Measurements from ENCODE around the gene DRC1. TPM values are rescaled to one million over a fixed set of nuclear protein-coding genes. Genes with fewer than 3 reads are reported as not detected.

The DRC1 gene
- total and polyA plus RNA-seq, 2 of the 13 experiments (the other 11 are each of a cell fraction or from before 2014, with no cell fraction given) = 0.07 TPM; not detected in 1

GRCh38 chr2:26475037-26475436, 73.3 kb downstream of the DRC1 start (continued):
- no peak for TF ChIP-seq ZBTB37 (CRISPR knock-in tag; IDR thresholded peaks at IDR 0.05)
- TF ChIP-seq THAP11 (CRISPR knock-in tag; IDR thresholded peaks at IDR 0.05) = no peak

- Histone ChIP-seq H2AFZ (ENCODE audit: low read length) (no peak overlapping the region), H3K9ac (ENCODE audit: insufficient read depth, low read depth, low read length) (no peak overlapping the region), H4K20me1 (ENCODE audit: insufficient read depth, low read length) (no peaks in the 10 kb centered on the region), H3K4me3 (replicated peaks in 1 of 3; ENCODE audit: insufficient read depth in 1 of 3, low read depth in 2 of 3, low read length in 3 of 3) (no peak overlapping the region), H3K9me3 (ENCODE audit: low read length) (no peaks in the 10 kb centered on the region), H3K27ac (ENCODE audit: extremely low read length, insufficient read depth, low read length) (no peak overlapping the region), H3K4me1 (ENCODE audit: insufficient read depth, low read length) (peaks cover 16% of the 10 kb centered on the region), H3K4me2 (ENCODE audit: low read depth, low read length) (no peak overlapping the region), H3K27me3 (ENCODE audit: control insufficient read depth in 1 of 2, insufficient read depth in 2 of 2, low read length in 2 of 2) (peaks cover 0 to 9% of the 10 kb centered on the region in 2 experiments; a peak in 3 of 5 replicates), H3K36me3 (replicated peaks in 1 of 2; ENCODE audit: control insufficient read depth in 1 of 2, insufficient read depth in 2 of 2, low read length in 2 of 2) (no peaks in the 10 kb centered on the region), H3K79me2 (ENCODE audit: insufficient read depth, low read length) (no peaks in the 10 kb centered on the region)
- WGBS (ENCODE audit: low lambda C conversion rate) = 68% methylated on average over 13 of the region's 22 CpGs
- no TSS peak for BruUV-seq (replicated peaks)
- DNase-seq (ENCODE audit: low spot score) (no peak), FAIRE-seq (no peak), ATAC-seq (no peak)
- in situ Hi-C loops (cut with HindIII; ENCODE audit: extremely low pct_ligation_motif_present, low pct_unique_long_range_greater_than_20kb) = no loop called here
- ChIA-PET POLR2A (no interaction called here), CTCF (ENCODE audit: low intra/inter-chr PET ratio, low total read pairs) (no interaction called here)
- no peak for TF ChIP-seq ZNF766 (CRISPR knock-in tag; IDR thresholded peaks at IDR 0.05; ENCODE audit: borderline replicate concordance)
- no peak for TF ChIP-seq NFAT5 (CRISPR knock-in tag; IDR thresholded peaks at IDR 0.05)
- TF ChIP-seq KDM1A (CRISPR knock-in tag; IDR thresholded peaks at IDR 0.05) = no peak
- TF ChIP-seq AGO1 (IDR thresholded peaks at IDR 0.05; ENCODE audit: low read depth, low read length, poor library complexity, severe bottlenecking) = no peak
- TF ChIP-seq ZNF296 (CRISPR knock-in tag; conservative IDR thresholded peaks at IDR 0.05) = no peak
- no peak for TF ChIP-seq ZNF616 (CRISPR knock-in tag; IDR thresholded peaks at IDR 0.05; ENCODE audit: low read depth)
- no peak for TF ChIP-seq ZFP62 (CRISPR knock-in tag; IDR thresholded peaks at IDR 0.05)
- 0 out of 2 replicates have a peak, but pooled peaks have one; percentile 81 for TF ChIP-seq PCBP1 (IDR thresholded peaks at IDR 0.05; ENCODE audit: borderline replicate concordance, low read depth, low read length)
- TF ChIP-seq HNRNPK (IDR thresholded peaks at IDR 0.05; ENCODE audit: low read depth, low read length, poor library complexity, severe bottlenecking) = peak; percentile 93
- TF ChIP-seq ZNF629 (CRISPR knock-in tag; conservative IDR thresholded peaks at IDR 0.05) = no peak
- intact Hi-C loops (cut with micrococcal nuclease; ENCODE audit: unreplicated experiment) = no loop called here
These were observed 74.2 kb downstream of the DRC1 start for GRCh38 chr2:26475832-26476501.
